GM20000 (cell line): ENCODE data around the gene KCNA3.

ENCODE experiments used
- DNase-seq: peaks from one replicate; pipeline ENCODE4 v3.0.0; 2012; ENCODE audit warnings: low spot score
- TF ChIP-seq, protein P1 (sequence below): IDR thresholded peaks from 2 replicates; pipeline ENCODE4 v1.5.1; 2012; ENCODE audit warnings: mild to moderate bottlenecking, control low read depth; ENCODE audit errors: extremely low read depth, missing control alignments

KCNA3 gene

DNA sequence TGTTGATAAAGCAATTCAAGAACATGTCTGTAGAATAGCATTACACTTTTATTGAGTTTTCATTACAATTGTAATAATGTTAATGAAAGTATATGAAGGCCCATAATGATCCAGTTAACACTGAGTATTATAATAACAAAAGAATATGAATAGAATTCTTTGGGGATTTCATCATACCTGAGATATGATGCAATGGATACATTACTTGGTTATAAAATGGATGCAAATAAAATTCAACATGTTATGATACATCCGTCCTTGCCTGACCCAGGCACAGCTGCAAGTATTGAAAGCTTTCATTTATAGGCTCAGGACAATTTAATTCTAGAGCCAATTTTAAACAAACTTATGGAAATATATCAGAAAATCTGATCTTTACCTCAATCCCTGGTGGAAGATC is 8.2 kb upstream of the KCNA3 start:
- TF ChIP-seq, protein P1, sequence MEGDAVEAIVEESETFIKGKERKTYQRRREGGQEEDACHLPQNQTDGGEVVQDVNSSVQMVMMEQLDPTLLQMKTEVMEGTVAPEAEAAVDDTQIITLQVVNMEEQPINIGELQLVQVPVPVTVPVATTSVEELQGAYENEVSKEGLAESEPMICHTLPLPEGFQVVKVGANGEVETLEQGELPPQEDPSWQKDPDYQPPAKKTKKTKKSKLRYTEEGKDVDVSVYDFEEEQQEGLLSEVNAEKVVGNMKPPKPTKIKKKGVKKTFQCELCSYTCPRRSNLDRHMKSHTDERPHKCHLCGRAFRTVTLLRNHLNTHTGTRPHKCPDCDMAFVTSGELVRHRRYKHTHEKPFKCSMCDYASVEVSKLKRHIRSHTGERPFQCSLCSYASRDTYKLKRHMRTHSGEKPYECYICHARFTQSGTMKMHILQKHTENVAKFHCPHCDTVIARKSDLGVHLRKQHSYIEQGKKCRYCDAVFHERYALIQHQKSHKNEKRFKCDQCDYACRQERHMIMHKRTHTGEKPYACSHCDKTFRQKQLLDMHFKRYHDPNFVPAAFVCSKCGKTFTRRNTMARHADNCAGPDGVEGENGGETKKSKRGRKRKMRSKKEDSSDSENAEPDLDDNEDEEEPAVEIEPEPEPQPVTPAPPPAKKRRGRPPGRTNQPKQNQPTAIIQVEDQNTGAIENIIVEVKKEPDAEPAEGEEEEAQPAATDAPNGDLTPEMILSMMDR, result no peak
- DNase-seq, result no peak

DNA sequence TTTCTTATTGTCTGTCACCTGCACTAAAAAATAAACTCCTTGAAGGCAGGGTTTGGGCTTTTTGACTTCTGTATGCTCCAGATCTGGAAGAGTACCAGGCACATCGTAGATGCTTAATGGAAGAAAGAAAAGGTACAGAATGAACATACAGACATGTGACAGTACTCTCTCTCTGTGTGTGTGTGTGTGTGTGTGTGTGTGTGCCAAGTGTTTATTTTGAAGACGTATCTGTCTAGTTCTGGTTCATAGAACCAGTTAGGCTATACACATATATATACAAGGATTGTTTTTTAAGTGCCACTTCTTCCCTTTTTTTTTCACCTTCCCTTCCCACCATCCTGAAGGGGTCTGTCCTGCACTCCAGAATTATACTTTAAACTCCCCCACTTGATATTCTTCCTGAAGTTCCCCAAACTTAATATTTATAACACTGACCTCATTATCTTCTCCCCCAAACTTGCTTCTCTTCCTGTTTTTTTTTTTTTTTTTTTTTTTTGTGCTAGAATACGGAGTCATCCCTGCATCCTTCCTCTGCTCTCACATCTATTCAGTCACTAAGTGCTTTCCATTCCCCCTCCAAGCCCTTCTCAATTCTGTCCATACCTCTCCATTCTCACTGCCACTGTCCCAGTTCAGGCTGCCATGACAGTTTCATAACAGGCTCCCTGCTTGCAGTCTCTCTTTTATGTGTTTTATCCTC is 5.4 kb upstream of the KCNA3 start:
- TF ChIP-seq, protein P1, result no peak
- no peak for DNase-seq

DNA sequence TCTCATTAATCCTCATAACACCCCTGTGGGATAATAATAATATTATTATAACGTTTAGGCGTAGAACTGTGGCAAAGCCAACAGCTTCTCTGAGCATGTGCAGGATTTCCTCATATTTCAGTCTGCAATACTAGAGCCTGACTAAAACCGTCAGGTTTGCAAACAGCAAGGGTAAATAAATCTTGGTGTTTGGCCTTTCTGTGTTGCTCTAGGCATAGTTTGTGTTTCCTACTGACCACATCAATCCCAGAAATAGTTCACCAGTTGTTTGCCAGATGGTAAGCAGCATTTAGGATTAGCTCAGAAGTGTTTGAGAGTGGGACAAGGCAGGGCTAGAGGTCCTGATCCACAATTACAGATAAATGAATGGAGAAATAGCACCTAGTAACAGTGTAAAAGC is 2.8 kb upstream of the KCNA3 start:
- TF ChIP-seq, protein P1, result no peak
- DNase-seq, result no peak

DNA sequence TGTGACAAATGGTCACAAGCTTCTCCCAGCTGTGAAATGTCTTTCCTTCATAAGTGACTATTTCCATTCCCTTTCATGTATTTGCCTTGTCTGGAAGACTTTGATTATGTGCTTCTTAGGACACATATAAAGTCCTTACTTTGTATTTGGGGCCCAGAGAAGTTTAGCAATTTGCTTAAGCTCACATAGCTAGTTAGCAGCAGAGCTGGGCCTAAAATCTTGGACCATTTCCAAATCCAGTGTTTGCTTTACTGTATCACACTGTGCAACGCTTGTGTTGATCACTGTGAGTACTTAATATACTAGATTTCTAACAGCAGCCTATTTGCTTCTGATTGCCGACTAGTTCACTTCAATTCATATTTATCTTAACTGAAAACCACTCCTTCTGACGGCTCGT is 2.2 kb upstream of the KCNA3 start:
- TF ChIP-seq, protein P1, result no peak

DNA sequence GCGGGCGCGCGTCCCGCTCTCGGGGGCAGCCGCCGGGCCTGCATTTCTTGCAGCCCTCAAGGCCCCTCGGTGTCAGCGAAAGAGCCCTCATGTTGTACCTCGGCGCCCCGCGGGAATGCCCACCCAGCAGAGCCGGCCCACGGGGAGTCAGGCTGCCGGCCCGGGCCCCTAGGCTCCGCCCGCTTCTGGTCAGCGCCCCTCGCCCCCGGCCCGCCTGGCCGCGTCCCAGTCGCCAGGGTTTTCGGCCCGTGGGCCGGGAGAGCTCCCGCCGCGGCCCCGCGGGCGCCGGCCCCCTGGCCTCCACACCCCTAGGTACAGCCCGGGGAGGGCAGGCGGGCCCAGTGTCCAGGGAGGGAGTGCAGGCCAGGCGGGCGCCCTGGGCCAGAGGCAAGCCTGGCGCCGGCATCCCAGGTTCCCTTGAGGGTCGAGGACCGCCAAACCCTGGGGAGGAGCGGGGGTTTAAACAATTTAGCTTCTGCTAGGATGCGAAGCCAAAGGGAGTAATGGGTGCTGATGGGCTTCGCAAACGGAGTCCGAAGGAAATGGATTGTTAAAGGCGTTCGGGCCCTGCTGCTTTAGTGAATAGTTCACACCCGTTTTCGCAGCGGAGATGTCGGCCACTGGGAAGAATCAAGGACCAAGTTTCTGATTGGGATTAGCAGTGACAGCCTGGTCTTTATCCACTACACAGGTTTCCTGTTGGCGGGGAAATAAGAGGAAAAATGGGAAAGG is 486 bp upstream of the KCNA3 start:
- TF ChIP-seq, protein P1, result no peak
- no peak for DNase-seq

More for the DNA sequence above, 2.2 kb upstream of the KCNA3 start:
- no peak for DNase-seq

DNA sequence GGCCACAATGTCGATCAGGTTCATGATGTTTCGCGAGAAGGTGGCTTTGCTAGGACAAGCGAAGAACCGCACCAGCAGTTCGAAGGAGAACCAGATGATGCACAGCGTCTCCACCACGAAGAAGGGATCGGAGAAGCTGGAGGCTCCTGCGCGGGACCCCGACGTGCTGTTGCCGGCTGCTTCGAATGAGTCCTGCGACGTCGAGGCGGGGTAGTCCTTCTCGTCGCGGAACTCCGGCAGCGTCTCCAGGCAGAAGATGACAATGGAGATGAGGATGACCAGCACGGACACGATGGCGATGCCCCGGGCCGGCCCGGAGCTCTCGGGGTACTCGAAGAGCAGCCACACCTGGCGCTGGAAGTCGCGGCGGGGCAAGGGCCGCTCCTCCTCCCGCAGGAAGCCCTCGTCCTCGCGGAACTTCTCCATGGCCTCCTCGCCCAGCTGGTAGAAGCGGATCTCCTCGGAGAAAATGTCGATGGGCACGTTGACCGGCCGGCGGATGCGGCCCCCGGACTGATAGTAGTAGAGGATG is 869 bp downstream of the KCNA3 start:
- DNase-seq, result no peak
- TF ChIP-seq, protein P1, result no peak

DNA sequence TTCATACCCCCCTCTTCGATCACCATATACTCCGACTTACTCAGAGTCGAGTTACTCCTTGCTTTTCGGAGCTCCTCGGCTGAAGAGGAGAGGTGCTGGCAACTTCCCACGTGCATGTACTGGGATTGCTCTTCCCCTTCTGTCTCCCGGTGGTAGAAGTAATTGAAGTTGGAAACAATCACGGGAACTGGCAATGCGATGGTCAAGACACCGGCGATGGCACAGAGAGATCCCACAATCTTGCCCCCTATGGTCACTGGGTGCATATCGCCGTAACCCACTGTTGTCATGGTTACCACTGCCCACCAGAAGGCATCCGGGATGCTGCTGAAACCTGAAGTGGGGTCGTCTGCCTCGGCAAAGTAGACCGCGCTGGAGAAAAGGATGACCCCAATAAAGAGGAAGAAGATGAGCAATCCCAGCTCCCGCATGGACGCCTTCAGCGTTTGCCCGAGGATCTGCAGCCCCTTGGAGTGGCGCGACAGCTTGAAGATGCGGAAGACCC is 1.5 kb downstream of the KCNA3 start:
- TF ChIP-seq, protein P1, result no peak
- peak; percentile 3 for DNase-seq
